GM12891 (cell line): ENCODE measurements around the gene IL15RA.

ENCODE experiments used
- POLR2AphosphoS5 ChIP-seq: IDR thresholded peaks from 2 replicates; pipeline ENCODE4 v1.6.1; 2011; ENCODE audit warnings: low read depth, low read length, control low read depth
- TAF1 ChIP-seq: IDR thresholded peaks from 2 replicates; pipeline ENCODE4 v1.6.1; 2011; ENCODE audit warnings: low read depth, low read length, control low read depth

- TF ChIP-seq TAF1: no peak
- TF ChIP-seq POLR2AphosphoS5: no peak
Observed at GRCh38 chr10:5992398-5992797, 15.1 kb upstream of the IL15RA start.
